ENCODE data around the gene BORCS5.
A peak's percentile ranks its signal among the peaks of the same experiment; 100 is the strongest.

Gene BORCS5

DNA sequence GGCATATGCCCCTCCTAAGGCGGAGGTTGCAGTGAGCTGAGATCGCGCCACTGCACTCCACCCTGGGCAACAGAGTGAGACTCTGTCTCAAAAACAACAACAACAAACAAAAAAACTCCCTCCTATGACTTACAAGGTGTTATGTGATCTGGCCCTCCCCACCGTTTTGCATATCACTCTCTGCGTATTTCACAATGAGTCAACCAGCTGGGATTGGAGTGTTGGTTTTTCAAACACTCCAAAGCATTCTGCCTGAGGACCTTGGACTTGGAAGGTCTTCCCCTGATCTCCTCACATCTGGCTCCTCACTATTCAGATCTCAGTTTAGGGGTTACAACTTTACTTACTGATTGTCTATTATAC is 20.8 kb upstream of the BORCS5 start:
- no peaks in the 10 kb centered on the region for H3K9me3 ChIP-seq (ENCODE audit: insufficient read depth, low read depth, low read length)
- H3K4me2 ChIP-seq (ENCODE audit: low read depth, low read length, poor library complexity, severe bottlenecking): no peak overlapping the region
- no peaks in the 10 kb centered on the region for H3K27me3 ChIP-seq (ENCODE audit: insufficient read depth, low read length, poor library complexity, severe bottlenecking)
- H3K79me2 ChIP-seq (ENCODE audit: insufficient read depth, low read length): no peaks in the 10 kb centered on the region
- no peaks in the 10 kb centered on the region for H4K20me1 ChIP-seq (ENCODE audit: insufficient read depth, low read length, poor library complexity, severe bottlenecking)
- H3K36me3 ChIP-seq (ENCODE audit: insufficient read depth, low read length): no peaks in the 10 kb centered on the region
- H3K4me3 ChIP-seq (ENCODE audit: low read length, poor library complexity, severe bottlenecking): no peak overlapping the region
- no peak overlapping the region for H2AFZ ChIP-seq (ENCODE audit: low read length)
- H3K9ac ChIP-seq (ENCODE audit: low read depth, low read length, poor library complexity, severe bottlenecking): no peak overlapping the region
- H3K9me2 ChIP-seq (replicated peaks; ENCODE audit: low read depth, low read length): no peaks in the 10 kb centered on the region
- no peak for TF ChIP-seq EZH2phosphoT487 (IDR thresholded peaks at IDR 0.05; ENCODE audit: borderline replicate concordance)
- TF ChIP-seq, protein P1, sequence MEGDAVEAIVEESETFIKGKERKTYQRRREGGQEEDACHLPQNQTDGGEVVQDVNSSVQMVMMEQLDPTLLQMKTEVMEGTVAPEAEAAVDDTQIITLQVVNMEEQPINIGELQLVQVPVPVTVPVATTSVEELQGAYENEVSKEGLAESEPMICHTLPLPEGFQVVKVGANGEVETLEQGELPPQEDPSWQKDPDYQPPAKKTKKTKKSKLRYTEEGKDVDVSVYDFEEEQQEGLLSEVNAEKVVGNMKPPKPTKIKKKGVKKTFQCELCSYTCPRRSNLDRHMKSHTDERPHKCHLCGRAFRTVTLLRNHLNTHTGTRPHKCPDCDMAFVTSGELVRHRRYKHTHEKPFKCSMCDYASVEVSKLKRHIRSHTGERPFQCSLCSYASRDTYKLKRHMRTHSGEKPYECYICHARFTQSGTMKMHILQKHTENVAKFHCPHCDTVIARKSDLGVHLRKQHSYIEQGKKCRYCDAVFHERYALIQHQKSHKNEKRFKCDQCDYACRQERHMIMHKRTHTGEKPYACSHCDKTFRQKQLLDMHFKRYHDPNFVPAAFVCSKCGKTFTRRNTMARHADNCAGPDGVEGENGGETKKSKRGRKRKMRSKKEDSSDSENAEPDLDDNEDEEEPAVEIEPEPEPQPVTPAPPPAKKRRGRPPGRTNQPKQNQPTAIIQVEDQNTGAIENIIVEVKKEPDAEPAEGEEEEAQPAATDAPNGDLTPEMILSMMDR (conservative IDR thresholded peaks at IDR 0.05; ENCODE audit: low read length): no peak
- no peaks in the 10 kb centered on the region for H3K4me1 ChIP-seq (ENCODE audit: insufficient read depth, low read length, poor library complexity, severe bottlenecking)
- no peaks in the 10 kb centered on the region for H3F3A ChIP-seq (ENCODE audit: low read depth)

DNA sequence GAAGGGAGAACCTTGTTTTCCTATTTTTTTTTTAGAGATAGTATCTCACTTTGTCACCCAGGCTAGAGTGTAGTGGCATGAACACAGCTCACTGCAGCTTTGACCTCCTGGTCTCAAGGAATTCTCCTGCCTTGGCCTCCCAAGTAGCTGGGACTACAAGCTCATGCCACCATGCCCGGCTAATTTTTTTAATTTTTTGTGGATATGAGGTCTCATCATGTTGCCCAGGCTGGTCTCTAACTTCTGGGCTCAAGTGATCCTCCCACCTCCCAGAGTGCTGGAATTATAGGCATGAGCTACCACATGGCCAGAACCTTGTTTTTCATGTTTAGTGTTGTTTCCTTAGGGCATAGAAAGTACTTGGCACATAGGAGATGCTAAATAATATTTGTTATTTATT is 20.4 kb upstream of the BORCS5 start:
- Histone ChIP-seq H4K20me1 (ENCODE audit: insufficient read depth, low read length, poor library complexity, severe bottlenecking) (no peaks in the 10 kb centered on the region), H3K36me3 (ENCODE audit: insufficient read depth, low read length) (no peaks in the 10 kb centered on the region), H3K4me1 (ENCODE audit: insufficient read depth, low read length, poor library complexity, severe bottlenecking) (no peaks in the 10 kb centered on the region), H3K9me3 (ENCODE audit: insufficient read depth, low read depth, low read length) (no peaks in the 10 kb centered on the region), H3K79me2 (ENCODE audit: insufficient read depth, low read length) (no peaks in the 10 kb centered on the region), H3K9me2 (replicated peaks; ENCODE audit: low read depth, low read length) (no peaks in the 10 kb centered on the region), H3K4me2 (ENCODE audit: low read depth, low read length, poor library complexity, severe bottlenecking) (no peak overlapping the region), H3K4me3 (ENCODE audit: low read length, poor library complexity, severe bottlenecking) (no peak overlapping the region), H2AFZ (ENCODE audit: low read length) (no peak overlapping the region), H3K27me3 (ENCODE audit: insufficient read depth, low read length, poor library complexity, severe bottlenecking) (no peaks in the 10 kb centered on the region), H3F3A (ENCODE audit: low read depth) (no peaks in the 10 kb centered on the region), H3K9ac (ENCODE audit: low read depth, low read length, poor library complexity, severe bottlenecking) (no peak overlapping the region)
- TF ChIP-seq, protein P1 (conservative IDR thresholded peaks at IDR 0.05; ENCODE audit: low read length): no peak
- no peak for TF ChIP-seq EZH2phosphoT487 (IDR thresholded peaks at IDR 0.05; ENCODE audit: borderline replicate concordance)

DNA sequence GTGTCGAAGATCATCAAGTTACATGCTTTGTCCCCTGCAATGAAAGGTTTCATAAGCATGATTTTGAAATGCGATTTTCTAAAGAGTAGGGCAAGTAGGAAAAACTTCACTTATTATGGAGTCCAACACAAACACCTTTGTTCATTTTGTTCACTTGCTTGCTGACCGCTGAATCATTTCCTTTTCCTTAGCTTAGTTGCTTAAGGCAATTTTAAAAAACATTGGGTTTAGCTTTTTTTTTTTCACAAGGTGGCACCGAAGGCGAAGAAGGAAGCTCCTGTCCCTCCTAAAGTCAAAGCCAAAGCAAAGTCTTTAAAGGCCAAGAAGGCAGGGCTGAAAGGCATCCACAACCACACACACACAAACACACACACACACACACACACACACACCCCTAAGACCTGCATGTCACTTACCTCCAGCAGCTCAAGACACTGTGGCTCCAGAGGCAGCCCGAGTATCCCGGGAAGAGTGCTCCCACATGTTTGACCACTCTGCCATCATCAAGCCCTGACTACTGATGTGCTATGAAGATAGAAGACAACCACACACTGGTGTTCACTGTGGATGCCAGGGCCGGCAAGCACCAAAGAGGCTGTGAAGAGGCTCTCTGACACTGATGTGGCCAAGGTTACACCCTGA is 18.2 kb upstream of the BORCS5 start:
- no peak for TF ChIP-seq EZH2phosphoT487 (IDR thresholded peaks at IDR 0.05; ENCODE audit: borderline replicate concordance)
- TF ChIP-seq, protein P1 (conservative IDR thresholded peaks at IDR 0.05; ENCODE audit: low read length): no peak
- Histone ChIP-seq H3K27me3 (ENCODE audit: insufficient read depth, low read length, poor library complexity, severe bottlenecking) (no peaks in the 10 kb centered on the region), H3K9me3 (ENCODE audit: insufficient read depth, low read depth, low read length) (no peaks in the 10 kb centered on the region), H3K4me3 (ENCODE audit: low read length, poor library complexity, severe bottlenecking) (no peak overlapping the region), H3F3A (ENCODE audit: low read depth) (no peaks in the 10 kb centered on the region), H3K4me1 (ENCODE audit: insufficient read depth, low read length, poor library complexity, severe bottlenecking) (no peaks in the 10 kb centered on the region), H3K9me2 (replicated peaks; ENCODE audit: low read depth, low read length) (no peaks in the 10 kb centered on the region), H2AFZ (ENCODE audit: low read length) (0 out of 2 replicates have a peak overlapping the region, but pooled peaks have one; percentile 15), H3K9ac (ENCODE audit: low read depth, low read length, poor library complexity, severe bottlenecking) (no peak overlapping the region), H3K36me3 (ENCODE audit: insufficient read depth, low read length) (no peaks in the 10 kb centered on the region), H3K4me2 (ENCODE audit: low read depth, low read length, poor library complexity, severe bottlenecking) (peak overlapping the region; percentile 18), H4K20me1 (ENCODE audit: insufficient read depth, low read length, poor library complexity, severe bottlenecking) (no peaks in the 10 kb centered on the region), H3K79me2 (ENCODE audit: insufficient read depth, low read length) (no peaks in the 10 kb centered on the region)

Data from Loucy (cell line).